ENCODE measurements around the gene TUBB4A.
"Not testable (repeated sequence)": the region's sequence is repeated elsewhere in the genome, so short reads cannot be mapped to it uniquely, and the experiment has no call there.

The TUBB4A gene

GRCh38 chr19:6501740-6502648 lies at the start of gene TUBB4A:
Gene TUBB4A, minus strand, starts transcription at chr19:6502309. Its CDS starts 97 bp downstream, at chr19:6502212.
- Histone ChIP-seq H3K9me3 (ENCODE audit: control insufficient read depth, insufficient read depth, low read length) (no peaks in the 10 kb centered on the region), H3K9ac (ENCODE audit: low read depth, low read length) (no peak within 1 kb of the TSS), H3K4me1 (ENCODE audit: control insufficient read depth, insufficient read depth, low read length) (no peaks in the 10 kb centered on the region), H3K36me3 (ENCODE audit: control insufficient read depth, insufficient read depth, low read length) (no peaks in the 10 kb centered on the region), H3K4me3 (ENCODE audit: low read depth, low read length) (peak within 1 kb of the TSS; percentile 70), H3K27me3 (ENCODE audit: control insufficient read depth, insufficient read depth, low read length) (peaks cover 7% of the 10 kb centered on the region)

GRCh38 chr19:6551091-6551490 lies 49.0 kb upstream of the TUBB4A start:
- Histone ChIP-seq H3K4me1 (ENCODE audit: control insufficient read depth, insufficient read depth, low read length) (peaks cover 5% of the 10 kb centered on the region), H3K9me3 (ENCODE audit: control insufficient read depth, insufficient read depth, low read length) (peaks cover 2% of the 10 kb centered on the region), H3K4me3 (ENCODE audit: low read depth, low read length) (no peak overlapping the region), H3K9ac (ENCODE audit: low read depth, low read length) (no peak overlapping the region), H3K27me3 (ENCODE audit: control insufficient read depth, insufficient read depth, low read length) (no peaks in the 10 kb centered on the region), H3K36me3 (ENCODE audit: control insufficient read depth, insufficient read depth, low read length) (no peaks in the 10 kb centered on the region)

- H3K4me3 ChIP-seq (ENCODE audit: low read depth, low read length); H3K27me3 ChIP-seq (ENCODE audit: control insufficient read depth, insufficient read depth, low read length); H3K9me3 ChIP-seq (ENCODE audit: control insufficient read depth, insufficient read depth, low read length); H3K4me1 ChIP-seq (ENCODE audit: control insufficient read depth, insufficient read depth, low read length); H3K9ac ChIP-seq (ENCODE audit: low read depth, low read length); H3K36me3 ChIP-seq (ENCODE audit: control insufficient read depth, insufficient read depth, low read length): not testable (repeated sequence)
Observed at GRCh38 chr19:6550679-6551078, 48.6 kb upstream of the TUBB4A start.

- H3K36me3 ChIP-seq (ENCODE audit: control insufficient read depth, insufficient read depth, low read length) = no peaks in the 10 kb centered on the region
- H3K4me3 ChIP-seq (ENCODE audit: low read depth, low read length) = no peak overlapping the region
- H3K9ac ChIP-seq (ENCODE audit: low read depth, low read length) = no peak overlapping the region
- no peaks in the 10 kb centered on the region for H3K27me3 ChIP-seq (ENCODE audit: control insufficient read depth, insufficient read depth, low read length)
- peaks cover 2% of the 10 kb centered on the region for H3K9me3 ChIP-seq (ENCODE audit: control insufficient read depth, insufficient read depth, low read length)
- H3K4me1 ChIP-seq (ENCODE audit: control insufficient read depth, insufficient read depth, low read length) = no peaks in the 10 kb centered on the region
Observed at GRCh38 chr19:6543866-6544347, 41.8 kb upstream of the TUBB4A start.

- Histone ChIP-seq H3K4me1 (ENCODE audit: control insufficient read depth, insufficient read depth, low read length) (no peaks in the 10 kb centered on the region), H3K27me3 (ENCODE audit: control insufficient read depth, insufficient read depth, low read length) (no peaks in the 10 kb centered on the region), H3K4me3 (ENCODE audit: low read depth, low read length) (no peak overlapping the region), H3K9ac (ENCODE audit: low read depth, low read length) (no peak overlapping the region), H3K9me3 (ENCODE audit: control insufficient read depth, insufficient read depth, low read length) (no peaks in the 10 kb centered on the region), H3K36me3 (ENCODE audit: control insufficient read depth, insufficient read depth, low read length) (no peaks in the 10 kb centered on the region)
Observed at GRCh38 chr19:6540918-6541689, 39.0 kb upstream of the TUBB4A start.

- Histone ChIP-seq H3K9me3 (ENCODE audit: control insufficient read depth, insufficient read depth, low read length) (no peaks in the 10 kb centered on the region), H3K4me3 (ENCODE audit: low read depth, low read length) (no peak overlapping the region), H3K27me3 (ENCODE audit: control insufficient read depth, insufficient read depth, low read length) (peaks cover 5% of the 10 kb centered on the region), H3K4me1 (ENCODE audit: control insufficient read depth, insufficient read depth, low read length) (no peaks in the 10 kb centered on the region), H3K36me3 (ENCODE audit: control insufficient read depth, insufficient read depth, low read length) (no peaks in the 10 kb centered on the region), H3K9ac (ENCODE audit: low read depth, low read length) (no peak overlapping the region)
Observed at GRCh38 chr19:6539514-6539913, 37.4 kb upstream of the TUBB4A start.

GRCh38 chr19:6535558-6536137 lies 33.5 kb upstream of the TUBB4A start:
- Histone ChIP-seq H3K36me3 (ENCODE audit: control insufficient read depth, insufficient read depth, low read length) (no peaks in the 10 kb centered on the region), H3K9me3 (ENCODE audit: control insufficient read depth, insufficient read depth, low read length) (no peaks in the 10 kb centered on the region), H3K9ac (ENCODE audit: low read depth, low read length) (no peak overlapping the region), H3K27me3 (ENCODE audit: control insufficient read depth, insufficient read depth, low read length) (peaks cover 28% of the 10 kb centered on the region), H3K4me3 (ENCODE audit: low read depth, low read length) (no peak overlapping the region), H3K4me1 (ENCODE audit: control insufficient read depth, insufficient read depth, low read length) (peaks cover 6% of the 10 kb centered on the region)

- Histone ChIP-seq H3K4me1 (ENCODE audit: control insufficient read depth, insufficient read depth, low read length) (peaks cover 6% of the 10 kb centered on the region), H3K9me3 (ENCODE audit: control insufficient read depth, insufficient read depth, low read length) (no peaks in the 10 kb centered on the region), H3K36me3 (ENCODE audit: control insufficient read depth, insufficient read depth, low read length) (no peaks in the 10 kb centered on the region), H3K9ac (ENCODE audit: low read depth, low read length) (no peak overlapping the region), H3K27me3 (ENCODE audit: control insufficient read depth, insufficient read depth, low read length) (peaks cover 38% of the 10 kb centered on the region), H3K4me3 (ENCODE audit: low read depth, low read length) (peak overlapping the region; percentile 53)
Observed at GRCh38 chr19:6534451-6535093, 32.5 kb upstream of the TUBB4A start.

GRCh38 chr19:6533746-6534418 lies 31.8 kb upstream of the TUBB4A start:
- Histone ChIP-seq H3K27me3 (ENCODE audit: control insufficient read depth, insufficient read depth, low read length) (peaks cover 43% of the 10 kb centered on the region), H3K4me1 (ENCODE audit: control insufficient read depth, insufficient read depth, low read length) (peaks cover 10% of the 10 kb centered on the region), H3K4me3 (ENCODE audit: low read depth, low read length) (peak overlapping the region; percentile 56), H3K9ac (ENCODE audit: low read depth, low read length) (no peak overlapping the region), H3K9me3 (ENCODE audit: control insufficient read depth, insufficient read depth, low read length) (no peaks in the 10 kb centered on the region), H3K36me3 (ENCODE audit: control insufficient read depth, insufficient read depth, low read length) (no peaks in the 10 kb centered on the region)

- H3K4me1 ChIP-seq (ENCODE audit: control insufficient read depth, insufficient read depth, low read length) = peaks cover 13% of the 10 kb centered on the region
- H3K9ac ChIP-seq (ENCODE audit: low read depth, low read length) = peak overlapping the region; percentile 54
- peak overlapping the region; percentile 69 for H3K4me3 ChIP-seq (ENCODE audit: low read depth, low read length)
- H3K27me3 ChIP-seq (ENCODE audit: control insufficient read depth, insufficient read depth, low read length) = peaks cover 43% of the 10 kb centered on the region
- no peaks in the 10 kb centered on the region for H3K9me3 ChIP-seq (ENCODE audit: control insufficient read depth, insufficient read depth, low read length)
- no peaks in the 10 kb centered on the region for H3K36me3 ChIP-seq (ENCODE audit: control insufficient read depth, insufficient read depth, low read length)
Observed at GRCh38 chr19:6533000-6533328, 30.9 kb upstream of the TUBB4A start.

Measured in iPS-15b (cell line).